Stimulated activated CD8-positive, alpha-beta memory T cell treated with anti-CD3 and anti-CD28 coated beads, Interleukin-4, amount 100 ng/mL, for 48 hours (primary cell): ENCODE results near the gene OR52B4.
A peak's percentile ranks its signal among the peaks of the same experiment; 100 is the strongest.
"Not testable (repeated sequence)": the region's sequence is repeated elsewhere in the genome, so short reads cannot be mapped to it uniquely, and the experiment has no call there.

Experiments used
- DNase-seq: peaks from one replicate; pipeline ENCODE4 v3.0.0-alpha.2; 2020

Gene OR52B4

GRCh38 chr11:4368286-4368685, at the start of gene OR52B4:
OR52B4 (minus strand) TSS chr11:4368386; CDS start chr11:4368295, 91 bp downstream.
- no peak for DNase-seq

GRCh38 chr11:4416816-4417215, 48.6 kb upstream of the OR52B4 start:
- DNase-seq: no peak

GRCh38 chr11:4416306-4416705, 48.1 kb upstream of the OR52B4 start:
- DNase-seq: no peak

GRCh38 chr11:4406206-4406605, 38.0 kb upstream of the OR52B4 start:
- DNase-seq: not testable (repeated sequence)

- no peak for DNase-seq
Measured at GRCh38 chr11:4393858-4394223, 25.7 kb upstream of the OR52B4 start.

- peak; percentile 92 for DNase-seq
Measured at GRCh38 chr11:4393209-4393857, 25.1 kb upstream of the OR52B4 start, which contains the start of gene TRIM21. TRIM21 (minus strand) TSS chr11:4393702; CDS start chr11:4390409, 3,293 bp downstream.

GRCh38 chr11:4388221-4388620, 20.0 kb upstream of the OR52B4 start:
- DNase-seq: no peak

GRCh38 chr11:4385978-4386740, 18.0 kb upstream of the OR52B4 start:
- DNase-seq: no peak

GRCh38 chr11:4381901-4382300, 13.7 kb upstream of the OR52B4 start:
- DNase-seq: no peak

GRCh38 chr11:4375431-4376140, 7.4 kb upstream of the OR52B4 start:
- DNase-seq: no peak

GRCh38 chr11:4370166-4370565, 2.0 kb upstream of the OR52B4 start:
- no peak for DNase-seq

GRCh38 chr11:4348142-4348541, 20.0 kb downstream of the OR52B4 start:
- DNase-seq: not testable (repeated sequence)

- DNase-seq: not testable (repeated sequence)
Measured at GRCh38 chr11:4345366-4345765, 22.8 kb downstream of the OR52B4 start.

GRCh38 chr11:4334356-4334755, 33.8 kb downstream of the OR52B4 start:
- not testable (repeated sequence) for DNase-seq
